ENCODE results near the gene FGD4. TPM values are rescaled to one million over a fixed set of nuclear protein-coding genes. Genes with fewer than 3 reads are reported as not detected.

FGD4 gene
- total RNA-seq, 2 experiments from 2014 or later, result 0.25 to 0.34 TPM

DNA sequence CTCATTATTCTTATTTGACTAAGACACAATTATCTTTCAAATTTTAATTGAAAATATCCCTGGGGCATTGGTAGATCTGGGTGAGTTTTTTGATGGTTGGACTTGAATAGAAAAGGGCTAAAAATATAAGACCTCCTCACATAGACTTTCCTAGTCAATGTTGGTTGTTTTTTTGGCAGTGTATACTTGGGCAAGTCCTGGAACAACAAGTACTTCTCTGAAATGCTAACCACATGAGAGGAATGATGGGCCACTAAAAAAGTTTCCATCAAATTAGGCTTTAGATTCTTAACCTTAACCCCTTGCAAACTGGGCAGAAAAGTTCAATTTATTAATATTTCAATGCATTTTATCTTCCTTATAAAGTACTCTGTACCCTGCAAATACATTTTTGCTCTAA is 97.6 kb downstream of the FGD4 start:
- Mint-ChIP-seq H3K27me3 (no peaks in the 10 kb centered on the region), H3K4me3 (no peak overlapping the region), H3K36me3 (ENCODE audit: low read depth) (no peaks in the 10 kb centered on the region), H3K9me3 (no peaks in the 10 kb centered on the region), H3K27ac (no peak overlapping the region), H3K4me1 (ENCODE audit: low read depth) (no peaks in the 10 kb centered on the region)
- Histone ChIP-seq H3K27me3 (ENCODE audit: control insufficient read depth in 1 of 2, insufficient read depth in 2 of 2, low read length in 2 of 2) (no peaks in the 10 kb centered on the region), H3K4me1 (ENCODE audit: insufficient read depth, low read length) (no peaks in the 10 kb centered on the region), H3K36me3 (ENCODE audit: insufficient read depth, low read length) (no peaks in the 10 kb centered on the region), H3K4me3 (ENCODE audit: low read length) (no peak overlapping the region), H3K27ac (ENCODE audit: low read depth in 1 of 2, low read length in 2 of 2) (no peak overlapping the region), H3K9me3 (ENCODE audit: control insufficient read depth in 1 of 2, insufficient read depth in 1 of 2, low read length in 2 of 2) (no peaks in the 10 kb centered on the region)
- ATAC-seq (ENCODE audit: poor library complexity) (no peak), DNase-seq (no peak)
- ChIA-PET CTCF (interaction anchor here (0.6 kb wide), 1 partner anchor 129 kb away, joined by 4 read pairs; no protein-coding TSS in a partner anchor), POLR2A (no interaction called here)
- TF ChIP-seq, protein P1, sequence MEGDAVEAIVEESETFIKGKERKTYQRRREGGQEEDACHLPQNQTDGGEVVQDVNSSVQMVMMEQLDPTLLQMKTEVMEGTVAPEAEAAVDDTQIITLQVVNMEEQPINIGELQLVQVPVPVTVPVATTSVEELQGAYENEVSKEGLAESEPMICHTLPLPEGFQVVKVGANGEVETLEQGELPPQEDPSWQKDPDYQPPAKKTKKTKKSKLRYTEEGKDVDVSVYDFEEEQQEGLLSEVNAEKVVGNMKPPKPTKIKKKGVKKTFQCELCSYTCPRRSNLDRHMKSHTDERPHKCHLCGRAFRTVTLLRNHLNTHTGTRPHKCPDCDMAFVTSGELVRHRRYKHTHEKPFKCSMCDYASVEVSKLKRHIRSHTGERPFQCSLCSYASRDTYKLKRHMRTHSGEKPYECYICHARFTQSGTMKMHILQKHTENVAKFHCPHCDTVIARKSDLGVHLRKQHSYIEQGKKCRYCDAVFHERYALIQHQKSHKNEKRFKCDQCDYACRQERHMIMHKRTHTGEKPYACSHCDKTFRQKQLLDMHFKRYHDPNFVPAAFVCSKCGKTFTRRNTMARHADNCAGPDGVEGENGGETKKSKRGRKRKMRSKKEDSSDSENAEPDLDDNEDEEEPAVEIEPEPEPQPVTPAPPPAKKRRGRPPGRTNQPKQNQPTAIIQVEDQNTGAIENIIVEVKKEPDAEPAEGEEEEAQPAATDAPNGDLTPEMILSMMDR (IDR thresholded peaks at IDR 0.05), result no peak
- intact Hi-C loops (cut with DNase I, micrococcal nuclease), result no loop called here

DNA sequence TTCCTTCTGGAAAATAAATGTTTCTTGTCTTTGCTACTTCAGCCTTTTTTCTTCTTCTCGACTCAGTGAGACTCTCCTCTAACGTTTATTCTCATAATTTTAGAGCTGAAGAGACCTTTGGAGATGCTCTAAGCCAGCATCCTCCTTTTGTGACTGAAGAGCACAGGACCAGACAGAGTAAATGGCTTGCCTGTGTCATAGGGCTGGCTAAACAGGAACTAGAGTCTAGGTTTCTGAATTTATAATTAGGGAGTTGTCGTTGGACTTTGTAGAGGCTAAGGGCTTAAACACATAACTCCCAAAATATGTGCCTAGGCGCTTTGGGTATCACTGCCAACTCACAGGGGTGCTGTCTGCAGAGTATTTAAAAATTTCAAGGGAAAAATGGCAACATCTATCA is 98.5 kb downstream of the FGD4 start:
- no peaks in the 10 kb centered on the region for H3K4me1 ChIP-seq (ENCODE audit: insufficient read depth, low read length)
- no peak for DNase-seq
- H3K9me3 ChIP-seq (ENCODE audit: control insufficient read depth in 1 of 2, insufficient read depth in 1 of 2, low read length in 2 of 2), result no peaks in the 10 kb centered on the region
- Mint-ChIP-seq H3K4me1 (ENCODE audit: low read depth) (no peaks in the 10 kb centered on the region), H3K36me3 (ENCODE audit: low read depth) (no peaks in the 10 kb centered on the region), H3K27me3 (no peaks in the 10 kb centered on the region), H3K4me3 (no peak overlapping the region), H3K9me3 (no peaks in the 10 kb centered on the region), H3K27ac (no peak overlapping the region)
- ATAC-seq (ENCODE audit: poor library complexity), result no peak
- H3K36me3 ChIP-seq (ENCODE audit: insufficient read depth, low read length), result no peaks in the 10 kb centered on the region
- TF ChIP-seq, protein P1 (IDR thresholded peaks at IDR 0.05), result no peak
- intact Hi-C loops (cut with DNase I, micrococcal nuclease), result no loop called here
- POLR2A ChIA-PET, result no interaction called here
- H3K4me3 ChIP-seq (ENCODE audit: low read length), result no peak overlapping the region
- H3K27me3 ChIP-seq (ENCODE audit: control insufficient read depth in 1 of 2, insufficient read depth in 2 of 2, low read length in 2 of 2), result no peaks in the 10 kb centered on the region
- CTCF ChIA-PET, result no interaction called here
- H3K27ac ChIP-seq (ENCODE audit: low read depth in 1 of 2, low read length in 2 of 2), result no peak overlapping the region

DNA sequence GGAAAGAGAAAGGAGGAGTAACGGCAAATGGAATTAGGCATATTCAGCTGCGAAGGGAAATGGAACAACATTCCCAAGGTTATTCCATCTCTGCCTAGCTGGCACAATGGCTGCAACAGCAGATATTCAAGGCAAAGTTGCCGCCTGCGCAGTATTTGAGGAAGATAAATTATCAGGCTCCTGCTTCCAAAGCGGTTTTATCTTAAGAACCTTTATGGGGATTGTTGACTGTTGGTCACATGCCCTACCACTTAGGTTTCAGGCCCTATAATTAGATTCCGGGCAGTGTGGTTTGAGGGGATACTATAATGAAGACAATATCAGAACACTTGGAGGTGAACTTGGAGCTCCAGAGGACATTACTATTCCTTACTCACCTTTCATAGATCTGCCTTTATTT is 99.7 kb downstream of the FGD4 start:
- Histone ChIP-seq H3K4me1 (ENCODE audit: insufficient read depth, low read length) (no peaks in the 10 kb centered on the region), H3K27me3 (ENCODE audit: control insufficient read depth in 1 of 2, insufficient read depth in 2 of 2, low read length in 2 of 2) (no peaks in the 10 kb centered on the region), H3K9me3 (ENCODE audit: control insufficient read depth in 1 of 2, insufficient read depth in 1 of 2, low read length in 2 of 2) (no peaks in the 10 kb centered on the region), H3K4me3 (ENCODE audit: low read length) (no peak overlapping the region), H3K36me3 (ENCODE audit: insufficient read depth, low read length) (no peaks in the 10 kb centered on the region), H3K27ac (ENCODE audit: low read depth in 1 of 2, low read length in 2 of 2) (no peak overlapping the region)
- H3K27ac Mint-ChIP-seq, result no peak overlapping the region
- H3K27me3 Mint-ChIP-seq, result no peaks in the 10 kb centered on the region
- no peak overlapping the region for H3K4me3 Mint-ChIP-seq
- H3K36me3 Mint-ChIP-seq (ENCODE audit: low read depth), result no peaks in the 10 kb centered on the region
- no peaks in the 10 kb centered on the region for H3K4me1 Mint-ChIP-seq (ENCODE audit: low read depth)
- CTCF ChIA-PET, result no interaction called here
- TF ChIP-seq, protein P1 (IDR thresholded peaks at IDR 0.05), result no peak
- POLR2A ChIA-PET, result no interaction called here
- H3K9me3 Mint-ChIP-seq, result no peaks in the 10 kb centered on the region
- no peak for ATAC-seq (ENCODE audit: poor library complexity)
- DNase-seq, result no peak
- intact Hi-C loops (cut with DNase I, micrococcal nuclease), result no loop called here
